ENCODE data around the gene SNAP47.

The SNAP47 gene

GRCh38 chr1:227808566-227808965 lies 73.3 kb downstream of the SNAP47 start:
- DNase-seq = no peak

GRCh38 chr1:227809026-227809425 lies 73.8 kb downstream of the SNAP47 start:
- DNase-seq = no peak

- no peak for DNase-seq
Measured at GRCh38 chr1:227813962-227814361, 78.7 kb downstream of the SNAP47 start.

GRCh38 chr1:227815468-227816409 lies 80.5 kb downstream of the SNAP47 start, which contains the start of gene PRSS38:
Gene PRSS38, plus strand, starts transcription at chr1:227815675. Its CDS starts 42 bp downstream, at chr1:227815717.
- no peak for DNase-seq

GRCh38 chr1:227816750-227817446 lies 81.7 kb downstream of the SNAP47 start:
- DNase-seq = no peak

GRCh38 chr1:227823537-227823936 lies 88.3 kb downstream of the SNAP47 start:
- DNase-seq = no peak

GRCh38 chr1:227824204-227824603 lies 89.0 kb downstream of the SNAP47 start:
- DNase-seq = no peak

GRCh38 chr1:227828786-227829185 lies 93.6 kb downstream of the SNAP47 start:
- no peak for DNase-seq

All from stimulated activated CD4-positive, alpha-beta T cell treated with anti-CD3 and anti-CD28 coated beads, Interleukin-15, amount 100 ng/mL, for 24 hours (primary cell).